GM18498 (cell line): ENCODE data around the gene SEPTIN8.

ENCODE experiments used
- ATAC-seq: cut with Tn5 transposase; IDR thresholded peaks from one replicate; pipeline ENCODE4 v1.9.1; 2021; ENCODE audit warnings: mild to moderate bottlenecking, moderate library complexity; ENCODE audit not compliant: unreplicated experiment

Gene SEPTIN8

DNA sequence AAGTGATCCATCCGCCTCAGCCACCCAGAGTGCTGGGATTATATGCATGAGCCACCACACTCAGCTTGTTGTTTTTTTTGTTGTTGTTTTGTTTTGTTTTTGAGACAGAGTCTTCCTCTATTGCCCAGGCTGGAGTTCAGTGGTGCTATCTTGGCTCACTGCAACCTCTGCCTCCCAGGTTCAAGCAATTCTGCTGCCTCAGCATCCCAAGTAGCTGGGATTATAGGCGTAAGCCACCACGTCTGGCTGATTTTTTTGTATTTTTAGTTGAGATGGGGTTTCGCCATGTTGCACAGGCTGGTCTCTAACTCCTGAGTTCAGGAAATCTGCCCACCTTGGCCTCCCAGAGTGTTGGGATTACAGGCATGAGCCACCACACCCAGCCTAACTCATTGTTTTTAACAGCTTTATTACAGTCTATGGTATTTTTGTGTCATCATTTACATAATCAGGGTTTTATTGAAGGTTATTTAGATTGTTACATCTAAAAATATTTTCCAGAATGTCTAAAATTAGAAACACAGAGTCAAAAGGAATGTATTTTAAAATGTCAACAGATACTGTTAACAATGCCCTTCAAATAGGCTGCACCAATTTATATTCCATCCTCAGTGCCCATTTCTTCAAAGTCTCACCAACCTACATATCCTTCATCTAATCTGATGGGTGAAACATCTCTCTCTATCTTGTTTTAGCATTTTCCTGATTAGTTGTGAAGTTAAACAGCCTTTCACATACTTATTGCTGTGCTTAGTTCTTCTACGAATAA lies 58.3 kb downstream of the SEPTIN8 start:
- no peak for ATAC-seq

DNA sequence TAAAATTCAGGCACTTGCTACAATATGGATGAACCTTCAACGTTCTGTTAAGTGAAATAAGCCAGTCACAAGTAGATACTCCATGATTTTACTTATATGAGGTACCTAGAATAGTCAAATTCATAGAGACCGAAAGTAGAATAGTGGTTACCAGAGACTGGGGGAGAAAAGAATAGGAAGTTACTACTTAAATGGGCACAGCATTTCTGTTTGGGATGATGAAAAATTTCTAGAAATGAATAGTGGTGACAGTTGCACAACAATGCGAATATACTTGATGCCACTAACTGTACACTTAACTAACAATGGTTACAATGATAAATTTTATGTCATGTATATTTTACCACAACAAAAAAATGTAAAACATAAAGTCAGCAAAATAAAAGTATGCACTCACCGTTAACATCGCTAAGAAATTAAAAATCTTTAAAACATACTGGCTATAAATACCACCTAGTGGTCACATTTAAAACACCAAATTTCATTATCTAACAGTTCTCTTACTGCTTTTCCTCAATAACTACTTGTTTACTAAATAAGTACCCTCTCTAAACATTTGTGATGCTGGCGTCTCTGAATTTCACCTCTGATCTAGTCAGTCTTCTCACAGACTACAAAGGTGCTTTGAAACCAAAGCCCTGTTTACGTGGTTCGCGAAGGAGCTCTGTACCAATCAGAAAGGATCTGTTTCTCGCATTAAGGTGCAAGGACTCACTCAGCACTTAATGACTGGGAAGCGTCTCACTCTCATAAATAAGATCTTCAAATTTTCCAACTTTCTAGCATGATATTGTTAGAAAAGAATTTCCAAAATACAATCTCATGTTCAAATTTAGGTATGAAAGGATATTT lies 62.4 kb downstream of the SEPTIN8 start:
- no peak for ATAC-seq

DNA sequence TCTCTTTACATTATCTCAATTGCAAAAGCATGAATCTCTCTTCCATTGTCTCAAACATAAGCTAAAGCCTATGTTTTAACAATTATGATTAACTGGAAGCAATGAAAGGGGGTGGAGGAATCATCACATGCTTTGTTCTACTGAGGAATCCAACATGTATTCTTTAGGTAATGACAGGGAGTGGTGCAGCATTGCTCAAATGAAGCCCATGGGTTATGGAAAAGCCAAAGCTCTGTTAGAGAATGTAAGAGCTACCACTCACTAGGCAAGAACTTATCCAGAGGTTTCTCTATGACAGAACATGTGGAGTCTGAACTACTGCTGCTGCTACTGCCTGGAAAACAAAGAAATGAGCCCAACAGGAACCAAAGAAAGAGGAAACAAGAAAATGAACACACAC lies 68.4 kb downstream of the SEPTIN8 start:
- ATAC-seq = no peak

DNA sequence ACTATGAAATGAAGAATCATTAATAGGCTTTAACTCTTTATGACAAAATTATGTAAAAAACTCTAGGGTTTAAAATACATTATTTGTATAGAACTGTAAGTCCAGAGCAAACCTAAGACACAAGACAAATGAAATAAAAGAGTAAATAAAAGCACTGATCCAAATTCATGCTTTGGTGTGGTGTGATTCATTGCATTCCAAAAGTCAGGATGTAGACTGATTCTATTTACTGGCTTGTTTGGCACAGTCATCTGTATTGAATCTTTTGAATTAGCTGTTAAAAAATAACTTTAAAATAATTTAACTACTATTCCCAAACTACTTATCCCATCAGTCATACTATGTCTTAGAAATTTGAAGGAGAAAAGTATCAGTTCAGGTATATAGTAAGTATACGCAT lies 72.2 kb downstream of the SEPTIN8 start:
- ATAC-seq = no peak
